Loucy (cell line): ENCODE data around the gene PKP1.
A peak's percentile ranks its signal among the peaks of the same experiment; 100 is the strongest.

Source experiments
- H2AFZ ChIP-seq: fragments of 200-600 bp; sonication (generic); 2 replicates; pipeline ENCODE4 v1.6.0; 2016; ENCODE audit warnings: antibody characterized with exemption, mild to moderate bottlenecking, low read length, moderate library complexity
- H3F3A ChIP-seq: fragments of 200-600 bp; 2 replicates; pipeline ENCODE4 v1.6.0; 2016; ENCODE audit warnings: antibody characterized with exemption, low read depth, mild to moderate bottlenecking
- H3K27me3 ChIP-seq: fragments of 200-600 bp; sonication (generic); 2 replicates; pipeline ENCODE4 v1.6.1; 2014; ENCODE audit warnings: low read length, mild to moderate bottlenecking; ENCODE audit not compliant: insufficient read depth, poor library complexity, severe bottlenecking
- H3K36me3 ChIP-seq: fragments of 200-600 bp; sonication (generic); 2 replicates; pipeline ENCODE4 v1.6.1; 2016; ENCODE audit warnings: low read length; ENCODE audit not compliant: insufficient read depth
- H3K4me1 ChIP-seq: fragments of 200-600 bp; sonication (generic); 2 replicates; pipeline ENCODE4 v1.5.1; 2014; ENCODE audit warnings: low read length, mild to moderate bottlenecking; ENCODE audit not compliant: insufficient read depth, poor library complexity, severe bottlenecking
- H3K4me2 ChIP-seq: fragments of 200-600 bp; sonication (generic); 2 replicates; pipeline ENCODE4 v1.6.0; 2014; ENCODE audit warnings: antibody characterized with exemption, low read length, low read depth, mild to moderate bottlenecking; ENCODE audit not compliant: poor library complexity, severe bottlenecking
- H3K4me3 ChIP-seq: fragments of 200-600 bp; sonication (generic); 2 replicates; pipeline ENCODE4 v1.5.1; 2014; ENCODE audit warnings: low read length, mild to moderate bottlenecking, mixed read lengths; ENCODE audit not compliant: poor library complexity, severe bottlenecking
- H3K79me2 ChIP-seq: fragments of 200-600 bp; sonication (generic); 2 replicates; pipeline ENCODE4 v1.6.1; 2014; ENCODE audit warnings: low read length; ENCODE audit not compliant: insufficient read depth
- H3K9ac ChIP-seq: fragments of 200-600 bp; sonication (generic); 2 replicates; pipeline ENCODE4 v1.6.0; 2014; ENCODE audit warnings: mild to moderate bottlenecking, low read depth, low read length, moderate library complexity; ENCODE audit not compliant: poor library complexity, severe bottlenecking
- H3K9me2 ChIP-seq: fragments of 200-600 bp; sonication (generic); replicated peaks from 2 replicates; pipeline ENCODE4 v1.6.1; 2016; ENCODE audit warnings: low read depth, low read length, mixed read lengths
- H3K9me3 ChIP-seq: fragments of 200-600 bp; sonication (generic); 2 replicates; pipeline ENCODE4 v1.6.1; 2014; ENCODE audit warnings: mild to moderate bottlenecking, antibody characterized with exemption, low read length, low read depth; ENCODE audit not compliant: insufficient read depth
- H4K20me1 ChIP-seq: fragments of 200-600 bp; sonication (generic); 2 replicates; pipeline ENCODE4 v1.6.0; 2014; ENCODE audit warnings: antibody characterized with exemption, low read length, mild to moderate bottlenecking; ENCODE audit not compliant: insufficient read depth, poor library complexity, severe bottlenecking
- EZH2phosphoT487 ChIP-seq: fragments of 200-600 bp; IDR thresholded peaks from 2 replicates; pipeline ENCODE4 v1.6.1; 2018; ENCODE audit warnings: antibody characterized with exemption, mild to moderate bottlenecking, moderate library complexity, borderline replicate concordance
- TF ChIP-seq, protein P1 (sequence below): fragments of 200-600 bp; sonication (generic); conservative IDR thresholded peaks from 2 replicates; pipeline ENCODE4 v1.5.1; 2014; ENCODE audit warnings: mild to moderate bottlenecking, antibody characterized with exemption, low read length

The PKP1 gene

DNA sequence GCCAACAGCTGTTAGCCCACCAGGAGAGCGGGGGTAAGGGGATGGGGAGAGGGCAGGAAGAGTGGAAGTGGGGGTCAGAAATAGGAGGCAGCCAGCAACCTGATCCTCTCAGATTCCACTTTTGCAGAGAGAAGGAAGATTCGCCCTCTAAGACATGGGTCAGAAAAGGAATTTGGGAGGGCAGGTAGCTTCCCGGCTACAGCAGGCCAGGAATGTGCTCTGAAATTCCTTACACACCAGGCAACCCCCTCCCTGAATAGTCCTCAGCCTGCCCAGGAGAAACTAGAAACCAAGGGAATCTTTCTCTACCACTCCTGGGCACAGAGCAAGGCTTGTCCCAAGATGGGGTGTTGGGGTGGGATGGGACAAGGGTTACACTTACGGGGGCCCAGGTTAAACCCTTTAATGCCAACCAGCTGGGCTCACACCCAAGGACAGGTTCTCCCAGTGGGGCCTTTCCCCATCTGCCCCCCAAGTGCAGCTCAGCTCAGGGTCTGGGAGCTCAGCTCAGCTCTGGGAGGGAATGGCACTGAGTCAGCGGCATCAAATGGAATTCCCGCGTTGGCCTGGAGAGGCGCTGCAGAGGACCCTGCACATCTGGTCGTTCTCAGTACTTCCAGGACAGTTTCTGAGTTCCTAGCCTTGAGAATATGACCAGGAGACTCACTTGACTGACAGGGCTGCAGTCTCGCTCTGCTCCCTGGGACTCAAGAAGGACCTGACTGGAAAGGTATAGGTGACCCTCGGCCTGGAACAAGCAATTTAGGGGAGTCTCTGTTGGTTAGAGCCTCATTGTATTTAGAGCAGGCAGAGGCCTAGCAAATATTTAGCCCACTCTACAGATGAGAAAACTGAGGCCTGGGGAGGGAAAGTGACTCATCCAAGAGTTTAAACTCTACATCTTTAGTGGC is 93.4 kb downstream of the PKP1 start:
- Histone ChIP-seq H3K9me3 (no peaks in the 10 kb centered on the region), H3K27me3 (no peaks in the 10 kb centered on the region), H3K4me3 (no peak overlapping the region), H3K79me2 (no peaks in the 10 kb centered on the region), H2AFZ (no peak overlapping the region), H4K20me1 (no peaks in the 10 kb centered on the region), H3F3A (no peaks in the 10 kb centered on the region), H3K9ac (no peak overlapping the region), H3K4me1 (no peaks in the 10 kb centered on the region), H3K4me2 (no peak overlapping the region), H3K9me2 (no peaks in the 10 kb centered on the region), H3K36me3 (no peaks in the 10 kb centered on the region)
- TF ChIP-seq EZH2phosphoT487: no peak
- TF ChIP-seq, protein P1, sequence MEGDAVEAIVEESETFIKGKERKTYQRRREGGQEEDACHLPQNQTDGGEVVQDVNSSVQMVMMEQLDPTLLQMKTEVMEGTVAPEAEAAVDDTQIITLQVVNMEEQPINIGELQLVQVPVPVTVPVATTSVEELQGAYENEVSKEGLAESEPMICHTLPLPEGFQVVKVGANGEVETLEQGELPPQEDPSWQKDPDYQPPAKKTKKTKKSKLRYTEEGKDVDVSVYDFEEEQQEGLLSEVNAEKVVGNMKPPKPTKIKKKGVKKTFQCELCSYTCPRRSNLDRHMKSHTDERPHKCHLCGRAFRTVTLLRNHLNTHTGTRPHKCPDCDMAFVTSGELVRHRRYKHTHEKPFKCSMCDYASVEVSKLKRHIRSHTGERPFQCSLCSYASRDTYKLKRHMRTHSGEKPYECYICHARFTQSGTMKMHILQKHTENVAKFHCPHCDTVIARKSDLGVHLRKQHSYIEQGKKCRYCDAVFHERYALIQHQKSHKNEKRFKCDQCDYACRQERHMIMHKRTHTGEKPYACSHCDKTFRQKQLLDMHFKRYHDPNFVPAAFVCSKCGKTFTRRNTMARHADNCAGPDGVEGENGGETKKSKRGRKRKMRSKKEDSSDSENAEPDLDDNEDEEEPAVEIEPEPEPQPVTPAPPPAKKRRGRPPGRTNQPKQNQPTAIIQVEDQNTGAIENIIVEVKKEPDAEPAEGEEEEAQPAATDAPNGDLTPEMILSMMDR: peak; percentile 51

DNA sequence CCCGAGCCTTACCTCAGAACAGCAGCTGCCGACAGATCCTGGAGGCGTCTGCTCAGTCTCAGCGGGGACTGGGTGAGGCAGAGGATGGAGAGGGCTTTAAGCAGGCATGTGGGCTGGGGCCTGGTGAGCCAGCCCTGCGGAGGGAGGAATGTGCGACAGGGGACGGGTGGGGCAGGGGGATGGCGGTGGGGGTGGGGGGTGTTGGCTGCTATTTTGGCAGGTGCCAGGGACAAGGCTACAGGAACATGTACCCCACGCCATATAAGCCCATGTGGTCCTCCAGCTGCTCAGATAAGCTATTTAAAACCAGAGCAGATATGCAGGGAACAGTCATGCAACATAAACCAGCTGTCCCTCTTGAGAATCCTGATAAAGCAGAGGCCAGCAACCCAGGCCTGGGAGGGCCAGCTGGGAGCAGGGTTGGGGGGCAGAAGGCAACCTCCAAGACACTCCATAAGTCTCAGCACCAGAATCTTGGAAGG is 94.3 kb downstream of the PKP1 start, which contains the start of gene TNNT2:
Gene TNNT2, minus strand, starts transcription at position 70 of the 482 bp plus-strand sequence. CDS start 4,426 bp downstream, outside the sequence.
- Histone ChIP-seq H3K4me3 (no peak within 1 kb of the TSS), H3K9ac (no peak within 1 kb of the TSS), H3F3A (no peaks in the 10 kb centered on the region), H3K79me2 (no peaks in the 10 kb centered on the region), H3K4me1 (no peaks in the 10 kb centered on the region), H2AFZ (no peak within 1 kb of the TSS), H3K9me2 (no peaks in the 10 kb centered on the region), H4K20me1 (no peaks in the 10 kb centered on the region), H3K27me3 (no peaks in the 10 kb centered on the region), H3K9me3 (no peaks in the 10 kb centered on the region), H3K4me2 (no peak within 1 kb of the TSS), H3K36me3 (no peaks in the 10 kb centered on the region)
- TF ChIP-seq, protein P1: no peak
- TF ChIP-seq EZH2phosphoT487: no peak

DNA sequence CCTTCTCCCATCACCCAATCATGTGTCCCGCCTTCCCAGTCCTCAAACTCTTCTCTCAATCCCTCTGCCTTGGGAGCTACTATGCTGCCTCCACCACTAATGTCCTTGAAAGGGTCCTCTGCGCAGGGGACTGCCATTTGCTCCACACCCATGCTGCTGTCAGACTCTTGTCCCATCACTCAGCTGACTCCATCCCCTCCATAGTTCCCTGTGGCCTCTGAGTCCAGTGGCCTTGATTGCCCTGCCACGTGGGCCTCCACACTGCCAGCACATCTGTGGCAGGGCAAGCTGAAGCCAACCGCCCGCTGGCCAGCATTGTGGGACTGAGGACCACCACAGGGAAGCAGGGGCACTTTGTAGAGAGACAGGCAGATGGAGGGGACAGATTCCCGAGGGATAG is 95.5 kb downstream of the PKP1 start:
- Histone ChIP-seq H3K9ac (no peak overlapping the region), H3K4me1 (no peaks in the 10 kb centered on the region), H4K20me1 (no peaks in the 10 kb centered on the region), H3K9me3 (no peaks in the 10 kb centered on the region), H3K36me3 (no peaks in the 10 kb centered on the region), H3F3A (no peaks in the 10 kb centered on the region), H3K4me3 (no peak overlapping the region), H3K79me2 (no peaks in the 10 kb centered on the region), H2AFZ (no peak overlapping the region), H3K4me2 (no peak overlapping the region), H3K9me2 (no peaks in the 10 kb centered on the region), H3K27me3 (no peaks in the 10 kb centered on the region)
- TF ChIP-seq, protein P1: no peak
- TF ChIP-seq EZH2phosphoT487: no peak
